Measurements from ENCODE around the gene TMEM8B. TPM values are rescaled to one million over a fixed set of nuclear protein-coding genes. Genes with fewer than 3 reads are reported as not detected.
"Not testable (repeated sequence)": the region's sequence is repeated elsewhere in the genome, so short reads cannot be mapped to it uniquely, and the experiment has no call there.

Gene TMEM8B
- polyA plus RNA-seq, 1 donor from 2014 or later = 1.3 TPM

GRCh38 chr9:35908504-35909125 lies 79.6 kb downstream of the TMEM8B start:
- Mint-ChIP-seq H3K27ac (no peak overlapping the region), H3K4me1 (peaks cover 5 to 7% (median 6%) of the 10 kb centered on the region in 3 donors), H3K36me3 (no peaks in the 10 kb centered on the region), H3K9me3 (no peaks in the 10 kb centered on the region), H3K27me3 (peaks cover 10% of the 10 kb centered on the region), H3K4me3 (no peak overlapping the region)

DNA sequence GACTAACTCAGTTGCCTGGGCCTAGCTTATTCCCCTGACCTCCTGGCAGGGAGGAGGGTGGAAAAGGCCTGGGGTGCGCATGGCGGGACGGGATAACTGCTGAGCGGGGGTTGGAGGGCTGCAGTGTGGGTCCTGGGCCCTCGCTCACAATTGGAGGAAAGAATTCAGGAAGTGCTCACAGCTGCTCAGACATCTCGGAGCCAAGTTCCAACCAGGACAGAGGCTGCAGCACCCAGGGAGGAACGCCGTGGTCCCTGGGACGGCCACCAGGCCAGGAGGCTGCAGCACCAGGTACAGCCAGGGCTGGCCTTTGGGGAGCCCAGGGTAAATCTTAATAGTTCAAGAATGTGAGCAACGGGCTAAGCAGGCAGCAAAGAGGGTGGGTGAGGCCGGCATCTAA lies 80.2 kb downstream of the TMEM8B start, which contains the start of gene SPAAR:
TSS of gene SPAAR (plus strand) at position 217 of the 400 bp plus-strand sequence. CDS start 974 bp downstream, outside the sequence.
- Mint-ChIP-seq H3K9me3 (no peaks in the 10 kb centered on the region), H3K27ac (no peak within 1 kb of the TSS), H3K4me1 (peaks cover 5 to 7% (median 6%) of the 10 kb centered on the region in 3 donors), H3K36me3 (no peaks in the 10 kb centered on the region), H3K27me3 (peaks cover 10% of the 10 kb centered on the region), H3K4me3 (peak within 1 kb of the TSS in 1 of 4 donors; percentile 73)

GRCh38 chr9:35909687-35910612 lies 80.9 kb downstream of the TMEM8B start:
- Mint-ChIP-seq H3K27me3 (peaks cover 10% of the 10 kb centered on the region), H3K4me3 (peak overlapping the region in 1 of 4 donors; percentile 73), H3K4me1 (peaks cover 5 to 7% (median 6%) of the 10 kb centered on the region in 3 donors), H3K36me3 (no peaks in the 10 kb centered on the region), H3K27ac (no peak overlapping the region), H3K9me3 (no peaks in the 10 kb centered on the region)

DNA sequence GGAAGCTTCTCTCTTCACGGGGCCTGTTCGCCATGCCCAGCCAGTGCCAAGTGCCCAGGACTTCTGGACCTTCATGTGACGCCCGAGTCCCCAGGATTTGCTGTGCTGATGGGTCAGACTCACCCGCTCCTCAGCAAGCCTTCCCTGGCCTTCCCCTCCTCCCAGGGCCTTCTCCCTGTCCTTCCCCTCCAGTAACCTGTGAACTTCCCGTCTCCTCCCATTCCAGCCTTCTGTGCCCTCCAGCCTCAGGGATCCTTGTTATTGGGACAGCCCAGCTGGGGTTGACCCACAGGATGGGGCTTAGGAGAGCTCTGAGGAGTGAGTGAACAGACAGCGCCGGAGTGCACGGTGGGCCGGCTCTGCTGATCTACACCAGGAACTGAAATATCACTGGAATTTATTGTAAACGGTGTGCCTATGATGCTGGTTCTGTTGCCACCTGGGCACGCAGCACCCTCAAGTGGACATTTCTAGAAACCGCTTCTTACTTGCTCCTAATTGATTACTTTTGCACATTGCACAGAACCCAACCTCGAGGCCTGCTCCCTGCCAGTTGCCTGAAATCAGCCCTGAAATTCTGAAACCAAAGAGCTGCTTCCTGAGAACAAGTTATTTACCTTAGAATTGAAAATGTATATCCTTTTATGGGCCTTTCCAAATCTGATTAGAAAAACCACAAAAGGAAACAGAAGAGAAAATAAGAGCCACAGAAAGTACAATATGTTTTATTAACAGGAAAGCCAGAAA lies 81.8 kb downstream of the TMEM8B start:
- Mint-ChIP-seq H3K9me3 (no peaks in the 10 kb centered on the region), H3K27me3 (peaks cover 10% of the 10 kb centered on the region), H3K36me3 (no peaks in the 10 kb centered on the region), H3K4me1 (peaks cover 5 to 7% (median 6%) of the 10 kb centered on the region in 3 donors), H3K27ac (peak overlapping the region in 2 of 3 donors; percentile 29 to 54), H3K4me3 (peak overlapping the region in 1 of 4 donors; percentile 30)

GRCh38 chr9:35911690-35912089 lies 82.7 kb downstream of the TMEM8B start:
- no peak overlapping the region for H3K27ac Mint-ChIP-seq
- H3K9me3 Mint-ChIP-seq = no peaks in the 10 kb centered on the region
- H3K27me3 Mint-ChIP-seq = peaks cover 10% of the 10 kb centered on the region
- no peak overlapping the region for H3K4me3 Mint-ChIP-seq
- H3K36me3 Mint-ChIP-seq = no peaks in the 10 kb centered on the region
- H3K4me1 Mint-ChIP-seq = peaks cover 5 to 7% (median 6%) of the 10 kb centered on the region in 3 donors

DNA sequence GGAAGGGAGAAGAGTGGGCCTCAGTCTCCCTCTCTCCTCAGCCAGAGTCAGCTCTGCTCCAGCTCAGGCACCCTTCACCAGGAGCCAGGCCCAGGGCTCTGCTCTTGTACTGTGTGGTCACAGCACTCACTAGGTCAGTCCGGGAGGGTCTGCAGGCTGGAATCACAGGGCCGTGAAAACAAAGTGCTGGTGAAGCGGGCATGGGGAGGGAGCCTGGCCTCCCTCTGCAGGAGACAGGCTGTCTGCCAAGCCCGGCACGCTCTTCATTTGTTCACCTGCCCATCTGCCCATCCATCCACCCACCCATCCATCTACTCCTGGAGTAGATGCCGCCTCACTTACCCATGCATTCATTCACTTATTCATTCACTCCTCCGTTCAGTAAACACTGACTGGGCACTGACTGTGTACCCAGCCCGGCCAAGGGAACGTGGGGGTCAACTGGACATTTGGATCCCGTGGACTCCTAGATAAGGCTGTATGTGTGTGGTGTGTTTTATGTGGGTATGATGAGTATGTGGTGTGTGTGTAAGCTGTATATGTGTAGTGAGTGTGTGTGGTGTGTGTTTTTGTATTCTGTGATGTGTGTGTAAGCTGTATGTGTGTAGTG lies 83.9 kb downstream of the TMEM8B start:
- peaks cover 8% of the 10 kb centered on the region for H3K27me3 Mint-ChIP-seq
- no peaks in the 10 kb centered on the region for H3K36me3 Mint-ChIP-seq
- H3K4me1 Mint-ChIP-seq = peaks cover 5 to 7% (median 6%) of the 10 kb centered on the region in 3 donors
- no peaks in the 10 kb centered on the region for H3K9me3 Mint-ChIP-seq
- H3K4me3 Mint-ChIP-seq = no peak overlapping the region
- no peak overlapping the region for H3K27ac Mint-ChIP-seq

GRCh38 chr9:35913429-35913828 lies 84.4 kb downstream of the TMEM8B start:
- H3K4me3 Mint-ChIP-seq, H3K36me3 Mint-ChIP-seq, H3K27me3 Mint-ChIP-seq, H3K9me3 Mint-ChIP-seq, H3K4me1 Mint-ChIP-seq, H3K27ac Mint-ChIP-seq: not testable (repeated sequence)

GRCh38 chr9:35914301-35914807 lies 85.3 kb downstream of the TMEM8B start:
- no peak overlapping the region for H3K4me3 Mint-ChIP-seq
- H3K27me3 Mint-ChIP-seq = peaks cover 3% of the 10 kb centered on the region
- H3K4me1 Mint-ChIP-seq = peaks cover 5 to 7% (median 6%) of the 10 kb centered on the region in 3 donors
- H3K36me3 Mint-ChIP-seq = no peaks in the 10 kb centered on the region
- no peak overlapping the region for H3K27ac Mint-ChIP-seq
- no peaks in the 10 kb centered on the region for H3K9me3 Mint-ChIP-seq

Other genes with a start within 250 kb of the TMEM8B start
- 10.3 TPM for gene TESK1, start 224.0 kb upstream of the TMEM8B start, polyA plus RNA-seq
- 51.9 TPM for gene CD72, start 210.8 kb upstream of the TMEM8B start, polyA plus RNA-seq
- gene SIT1, start 178.3 kb upstream of the TMEM8B start, polyA plus RNA-seq = 188 TPM
- 30.5 TPM for gene RMRP, start 171.2 kb upstream of the TMEM8B start, polyA plus RNA-seq
- gene CCDC107, start 170.9 kb upstream of the TMEM8B start, polyA plus RNA-seq = 77.4 TPM
- gene ARHGEF39, start 164.0 kb upstream of the TMEM8B start, polyA plus RNA-seq = 0.64 TPM
- not detected for gene CA9, start 155.3 kb upstream of the TMEM8B start, polyA plus RNA-seq
- gene TPM2, start 139.3 kb upstream of the TMEM8B start, polyA plus RNA-seq = not detected
- 106 TPM for gene TLN1, start 97.0 kb upstream of the TMEM8B start, polyA plus RNA-seq
- gene CREB3, start 96.6 kb upstream of the TMEM8B start, polyA plus RNA-seq = 29.3 TPM
- gene GBA2, start 80.0 kb upstream of the TMEM8B start, polyA plus RNA-seq = 34.6 TPM
- gene RGP1, start 79.9 kb upstream of the TMEM8B start, polyA plus RNA-seq = 7.2 TPM
- gene MSMP, start 75.0 kb upstream of the TMEM8B start, polyA plus RNA-seq = 3.8 TPM
- gene NPR2, start 37.6 kb upstream of the TMEM8B start, polyA plus RNA-seq = 1.9 TPM
- 1.1 TPM for gene SPAG8, start 17.0 kb upstream of the TMEM8B start, polyA plus RNA-seq
- 89.2 TPM for gene HINT2, start 14.2 kb upstream of the TMEM8B start, polyA plus RNA-seq
- gene FAM221B, start 496 bp upstream of the TMEM8B start, polyA plus RNA-seq = not detected
- gene OR13J1, start 41.2 kb downstream of the TMEM8B start, polyA plus RNA-seq = not detected
- not detected for gene HRCT1, start 77.0 kb downstream of the TMEM8B start, polyA plus RNA-seq
- not detected for gene SPAAR, start 80.3 kb downstream of the TMEM8B start, polyA plus RNA-seq
- not detected for gene OR2S2, start 128.9 kb downstream of the TMEM8B start, polyA plus RNA-seq
- 5.3 TPM for gene RECK, start 207.7 kb downstream of the TMEM8B start, polyA plus RNA-seq

Measured in IgD-negative memory B cell (primary cell).